Measurements from ENCODE around the gene MKRN2OS.

- TF ChIP-seq, protein P1, sequence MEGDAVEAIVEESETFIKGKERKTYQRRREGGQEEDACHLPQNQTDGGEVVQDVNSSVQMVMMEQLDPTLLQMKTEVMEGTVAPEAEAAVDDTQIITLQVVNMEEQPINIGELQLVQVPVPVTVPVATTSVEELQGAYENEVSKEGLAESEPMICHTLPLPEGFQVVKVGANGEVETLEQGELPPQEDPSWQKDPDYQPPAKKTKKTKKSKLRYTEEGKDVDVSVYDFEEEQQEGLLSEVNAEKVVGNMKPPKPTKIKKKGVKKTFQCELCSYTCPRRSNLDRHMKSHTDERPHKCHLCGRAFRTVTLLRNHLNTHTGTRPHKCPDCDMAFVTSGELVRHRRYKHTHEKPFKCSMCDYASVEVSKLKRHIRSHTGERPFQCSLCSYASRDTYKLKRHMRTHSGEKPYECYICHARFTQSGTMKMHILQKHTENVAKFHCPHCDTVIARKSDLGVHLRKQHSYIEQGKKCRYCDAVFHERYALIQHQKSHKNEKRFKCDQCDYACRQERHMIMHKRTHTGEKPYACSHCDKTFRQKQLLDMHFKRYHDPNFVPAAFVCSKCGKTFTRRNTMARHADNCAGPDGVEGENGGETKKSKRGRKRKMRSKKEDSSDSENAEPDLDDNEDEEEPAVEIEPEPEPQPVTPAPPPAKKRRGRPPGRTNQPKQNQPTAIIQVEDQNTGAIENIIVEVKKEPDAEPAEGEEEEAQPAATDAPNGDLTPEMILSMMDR (conservative IDR thresholded peaks at IDR 0.05; ENCODE audit: low read depth, low read length) = no peak
- TF ChIP-seq EZH2 (IDR thresholded peaks at IDR 0.05; ENCODE audit: borderline replicate concordance, low read depth, low read length, poor library complexity, severe bottlenecking) = no peak
These were observed 8.7 kb upstream of the MKRN2OS start for GRCh38 chr3:12553921-12554391.

Measured in A673 (cell line).